ENCODE data around the gene CCDC138.

- TF ChIP-seq POLR2A (IDR thresholded peaks at IDR 0.05), result no peak
- TF ChIP-seq, protein P1, sequence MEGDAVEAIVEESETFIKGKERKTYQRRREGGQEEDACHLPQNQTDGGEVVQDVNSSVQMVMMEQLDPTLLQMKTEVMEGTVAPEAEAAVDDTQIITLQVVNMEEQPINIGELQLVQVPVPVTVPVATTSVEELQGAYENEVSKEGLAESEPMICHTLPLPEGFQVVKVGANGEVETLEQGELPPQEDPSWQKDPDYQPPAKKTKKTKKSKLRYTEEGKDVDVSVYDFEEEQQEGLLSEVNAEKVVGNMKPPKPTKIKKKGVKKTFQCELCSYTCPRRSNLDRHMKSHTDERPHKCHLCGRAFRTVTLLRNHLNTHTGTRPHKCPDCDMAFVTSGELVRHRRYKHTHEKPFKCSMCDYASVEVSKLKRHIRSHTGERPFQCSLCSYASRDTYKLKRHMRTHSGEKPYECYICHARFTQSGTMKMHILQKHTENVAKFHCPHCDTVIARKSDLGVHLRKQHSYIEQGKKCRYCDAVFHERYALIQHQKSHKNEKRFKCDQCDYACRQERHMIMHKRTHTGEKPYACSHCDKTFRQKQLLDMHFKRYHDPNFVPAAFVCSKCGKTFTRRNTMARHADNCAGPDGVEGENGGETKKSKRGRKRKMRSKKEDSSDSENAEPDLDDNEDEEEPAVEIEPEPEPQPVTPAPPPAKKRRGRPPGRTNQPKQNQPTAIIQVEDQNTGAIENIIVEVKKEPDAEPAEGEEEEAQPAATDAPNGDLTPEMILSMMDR (IDR thresholded peaks at IDR 0.05), result no peak
Observed at GRCh38 chr2:108925286-108925685, 138.7 kb downstream of the CCDC138 start.
